Natural killer cell (primary cell): ENCODE measurements around the gene BRMS1L. TPM values are rescaled to one million over a fixed set of nuclear protein-coding genes. Genes with fewer than 3 reads are reported as not detected.
"Not testable (repeated sequence)": the region's sequence is repeated elsewhere in the genome, so short reads cannot be mapped to it uniquely, and the experiment has no call there.

Experiments
- ATAC-seq, 3 donors: fragments of 150-1000 bp in 2 of 3; fragments of 200-7000 bp in 1 of 3; cut with Tn5 transposase; 1 replicate in 1 of 3; 2 replicates in 2 of 3; pipeline ENCODE4 v1.10.0; 2021; ENCODE audit warnings: mild to moderate bottlenecking in 2 of 3, moderate library complexity in 2 of 3
- DNase-seq, 2 donors: peaks; one replicate each; pipeline versions ENCODE4 v3.0.0 to v3.0.0-alpha.2; 2013 to 2021; ENCODE audit warnings: mixed read lengths in 1 of 2
- H3K27ac ChIP-seq: one replicate; pipeline ENCODE4 v1.5.1; 2013; ENCODE audit warnings: mild to moderate bottlenecking, low read length
- H3K27me3 ChIP-seq: one replicate; pipeline ENCODE4 v1.6.1; 2013; ENCODE audit warnings: low read length; ENCODE audit not compliant: control insufficient read depth, insufficient read depth
- H3K36me3 ChIP-seq: one replicate; pipeline ENCODE4 v1.6.1; 2013; ENCODE audit warnings: low read length; ENCODE audit not compliant: control insufficient read depth, insufficient read depth
- H3K4me1 ChIP-seq: one replicate; pipeline ENCODE4 v1.6.1; 2013; ENCODE audit warnings: low read length; ENCODE audit not compliant: control insufficient read depth, insufficient read depth
- H3K4me3 ChIP-seq: one replicate; pipeline ENCODE4 v1.5.1; 2013; ENCODE audit warnings: low read length
- H3K9me3 ChIP-seq: one replicate; pipeline ENCODE4 v1.6.1; 2013; ENCODE audit warnings: low read length; ENCODE audit not compliant: control insufficient read depth, insufficient read depth
- H3K27ac Mint-ChIP-seq, 2 donors: one replicate each; pipeline ENCODE4 v1.8.0; 2022; ENCODE audit warnings: mild to moderate bottlenecking in 2 of 2, mixed read lengths in 2 of 2, moderate library complexity in 1 of 2
- H3K27me3 Mint-ChIP-seq, 2 donors: one replicate each; pipeline ENCODE4 v1.8.0; 2022; ENCODE audit warnings: low read depth in 2 of 2, mixed read lengths in 2 of 2
- H3K36me3 Mint-ChIP-seq: one replicate; pipeline ENCODE4 v1.8.0; 2022; ENCODE audit warnings: mixed read lengths
- H3K4me1 Mint-ChIP-seq, 2 donors: one replicate each; pipeline ENCODE4 v1.8.0; 2022; ENCODE audit warnings: mixed read lengths in 2 of 2
- H3K4me3 Mint-ChIP-seq: one replicate; pipeline ENCODE4 v1.8.0; 2022; ENCODE audit warnings: mild to moderate bottlenecking, moderate library complexity, mixed read lengths
- H3K9me3 Mint-ChIP-seq, 2 donors: one replicate each; pipeline ENCODE4 v1.8.0; 2022; ENCODE audit warnings: mixed read lengths in 2 of 2
- CTCF ChIP-seq: fragments of 200-600 bp; IDR thresholded peaks from one replicate; pipeline ENCODE4 v1.8.0; 2022; ENCODE audit warnings: antibody characterized with exemption
- WGBS: methylation state at CpG from one replicate; pipeline ENCODE4 v1.1.7; 2013; ENCODE audit warnings: missing lambda C conversion rate; ENCODE audit not compliant: insufficient coverage; 5-methylcytosine and 5-hydroxymethylcytosine counted together
- intact Hi-C: fragments of 100-400 bp; cut with micrococcal nuclease; formaldehyde crosslinking; loops from one replicate; pipeline ENCODE4 v1.14.2; 2022
- total RNA-seq, 4 donors: library from RNA; stranded (reverse); fragments of 120-200 nt in 1 of 4; gene quantifications; one replicate each; pipeline versions ENCODE4 v1.2.3 to v1.2.4, GENCODE V29; 2013 to 2022

Gene BRMS1L
- total RNA-seq, 3 donors from 2014 or later (not counting 1 experiment from before 2014, with no cell fraction given) = 5.1 to 9.4 (median 6.3) TPM

- Mint-ChIP-seq H3K27ac (peak within 1 kb of the TSS; percentile 90 to 99), H3K4me3 (peak within 1 kb of the TSS; percentile 99), H3K4me1 (peaks cover 33% of the 10 kb centered on the region in 2 donors)
- not testable (repeated sequence) for H3K9me3 ChIP-seq, H3K27me3 ChIP-seq, H3K36me3 ChIP-seq, H3K4me1 ChIP-seq, H3K27me3 Mint-ChIP-seq, H3K36me3 Mint-ChIP-seq, H3K9me3 Mint-ChIP-seq
- peak; percentile 51 for TF ChIP-seq CTCF
- DNase-seq = peak; percentile 96 to 99
- intact Hi-C loops = loop anchor here (1.0 to 10.0 kb wide), 2 partner anchors 17 to 394 kb away; partner anchors contain the start of gene BRMS1L
- ATAC-seq = peak; percentile 91 to 99 (median 92)
- Histone ChIP-seq H3K27ac (peak within 1 kb of the TSS; percentile 89), H3K4me3 (peak within 1 kb of the TSS; percentile 64)
- WGBS = under 1% methylated on average over 65 of the region's 66 CpGs
Observed at GRCh38 chr14:35808638-35809563, 17.2 kb upstream of the BRMS1L start, which contains the start of gene RALGAPA1. Gene RALGAPA1, minus strand, starts transcription at chr14:35809295. Its CDS starts 460 bp downstream, at chr14:35808835.

DNA sequence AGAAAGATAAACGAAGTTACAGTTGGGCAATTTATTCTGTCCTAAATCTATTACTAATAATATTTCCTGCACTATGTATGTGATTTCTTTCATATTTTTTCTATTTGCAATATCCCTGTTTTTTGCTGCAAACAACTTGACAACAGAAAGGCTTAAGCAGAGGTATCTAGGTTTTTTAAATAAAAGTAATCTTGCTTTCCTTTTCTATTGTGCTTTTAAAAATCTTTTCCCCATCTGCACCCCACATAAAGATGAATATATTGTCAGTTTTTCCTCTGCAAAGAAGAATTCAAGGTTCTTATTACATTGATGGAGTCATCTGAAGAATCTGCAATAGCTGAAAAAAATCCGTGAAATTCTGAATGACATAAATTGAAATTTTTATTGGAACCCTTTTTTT, 16.5 kb upstream of the BRMS1L start:
- no peaks in the 10 kb centered on the region for H3K9me3 Mint-ChIP-seq
- peaks cover 31 to 33% of the 10 kb centered on the region in 2 donors for H3K4me1 Mint-ChIP-seq
- peak overlapping the region; percentile 90 to 99 for H3K27ac Mint-ChIP-seq
- Histone ChIP-seq H3K27me3 (no peaks in the 10 kb centered on the region), H3K27ac (peak overlapping the region; percentile 89), H3K36me3 (no peaks in the 10 kb centered on the region), H3K4me3 (no peak overlapping the region), H3K4me1 (peaks cover 10% of the 10 kb centered on the region), H3K9me3 (no peaks in the 10 kb centered on the region)
- intact Hi-C loops = loop anchor here (1.0 to 10.0 kb wide), 2 partner anchors 17 to 395 kb away; partner anchors contain the start of gene BRMS1L
- ATAC-seq (no peak), DNase-seq (no peak)
- no peaks in the 10 kb centered on the region for H3K27me3 Mint-ChIP-seq
- no peaks in the 10 kb centered on the region for H3K36me3 Mint-ChIP-seq
- peak overlapping the region; percentile 99 for H3K4me3 Mint-ChIP-seq
- no peak for TF ChIP-seq CTCF
- 57% methylated on average over 1 of the region's 2 CpGs for WGBS

GRCh38 chr14:35810963-35811362, 15.2 kb upstream of the BRMS1L start:
- Mint-ChIP-seq H3K4me1 (peaks cover 28 to 33% of the 10 kb centered on the region in 2 donors), H3K27me3 (no peaks in the 10 kb centered on the region), H3K9me3 (no peaks in the 10 kb centered on the region), H3K36me3 (no peaks in the 10 kb centered on the region), H3K4me3 (no peak overlapping the region), H3K27ac (peak overlapping the region in 1 of 2 donors; percentile 99)
- H3K9me3 ChIP-seq = no peaks in the 10 kb centered on the region
- no peak overlapping the region for H3K4me3 ChIP-seq
- DNase-seq (no peak), ATAC-seq (no peak)
- H3K27ac ChIP-seq = no peak overlapping the region
- no peaks in the 10 kb centered on the region for H3K36me3 ChIP-seq
- TF ChIP-seq CTCF = no peak
- intact Hi-C loops = loop anchor here (10.0 kb wide), 1 partner anchor 46 kb away; no protein-coding TSS in a partner anchor
- no peaks in the 10 kb centered on the region for H3K27me3 ChIP-seq
- H3K4me1 ChIP-seq = peaks cover 10% of the 10 kb centered on the region
- 100% methylated on average over 2 of the region's 4 CpGs for WGBS
